Activated naive CD8-positive, alpha-beta T cell treated with anti-CD3 and anti-CD28 coated beads for 36 hours (primary cell): ENCODE results near the gene VPS37C. TPM values are rescaled to one million over a fixed set of nuclear protein-coding genes. Genes with fewer than 3 reads are reported as not detected.
A peak's percentile ranks its signal among the peaks of the same experiment; 100 is the strongest.

Experiments used
- DNase-seq: peaks from one replicate; pipeline ENCODE4 v3.0.0; 2021
- H3K27ac Mint-ChIP-seq: one replicate; pipeline ENCODE4 v1.8.0; 2022; ENCODE audit warnings: mild to moderate bottlenecking, moderate library complexity, mixed read lengths
- H3K27me3 Mint-ChIP-seq: one replicate; pipeline ENCODE4 v1.8.0; 2022; ENCODE audit warnings: mild to moderate bottlenecking, mixed read lengths
- H3K36me3 Mint-ChIP-seq: one replicate; pipeline ENCODE4 v1.8.0; 2021; ENCODE audit warnings: mild to moderate bottlenecking, mixed read lengths
- H3K4me1 Mint-ChIP-seq: one replicate; pipeline ENCODE4 v1.8.0; 2021; ENCODE audit warnings: mixed read lengths
- H3K4me3 Mint-ChIP-seq: one replicate; pipeline ENCODE4 v1.8.0; 2022; ENCODE audit warnings: mild to moderate bottlenecking, moderate library complexity, mixed read lengths
- H3K9me3 Mint-ChIP-seq: one replicate; pipeline ENCODE4 v1.8.0; 2022; ENCODE audit warnings: mixed read lengths
- total RNA-seq, 2 experiments: library from RNA; stranded (reverse); gene quantifications; one replicate each; pipeline ENCODE4 v1.2.3, GENCODE V29; 2021

VPS37C gene
- total RNA-seq, 2 experiments from 2014 or later, result 8.1 to 8.8 TPM

- Mint-ChIP-seq H3K27me3 (no peaks in the 10 kb centered on the region), H3K4me1 (peaks cover 50% of the 10 kb centered on the region), H3K36me3 (peaks cover 65% of the 10 kb centered on the region), H3K4me3 (no peak overlapping the region), H3K9me3 (no peaks in the 10 kb centered on the region), H3K27ac (no peak overlapping the region)
- DNase-seq, result no peak
These were observed 38.5 kb downstream of the VPS37C start for GRCh38 chr11:61122761-61123160.

- Mint-ChIP-seq H3K9me3 (no peaks in the 10 kb centered on the region), H3K4me3 (no peak overlapping the region), H3K36me3 (peaks cover 65% of the 10 kb centered on the region), H3K27ac (peak overlapping the region; percentile 9), H3K4me1 (peaks cover 52% of the 10 kb centered on the region), H3K27me3 (no peaks in the 10 kb centered on the region)
- no peak for DNase-seq
These were observed 39.3 kb downstream of the VPS37C start for GRCh38 chr11:61121917-61122316.

DNA sequence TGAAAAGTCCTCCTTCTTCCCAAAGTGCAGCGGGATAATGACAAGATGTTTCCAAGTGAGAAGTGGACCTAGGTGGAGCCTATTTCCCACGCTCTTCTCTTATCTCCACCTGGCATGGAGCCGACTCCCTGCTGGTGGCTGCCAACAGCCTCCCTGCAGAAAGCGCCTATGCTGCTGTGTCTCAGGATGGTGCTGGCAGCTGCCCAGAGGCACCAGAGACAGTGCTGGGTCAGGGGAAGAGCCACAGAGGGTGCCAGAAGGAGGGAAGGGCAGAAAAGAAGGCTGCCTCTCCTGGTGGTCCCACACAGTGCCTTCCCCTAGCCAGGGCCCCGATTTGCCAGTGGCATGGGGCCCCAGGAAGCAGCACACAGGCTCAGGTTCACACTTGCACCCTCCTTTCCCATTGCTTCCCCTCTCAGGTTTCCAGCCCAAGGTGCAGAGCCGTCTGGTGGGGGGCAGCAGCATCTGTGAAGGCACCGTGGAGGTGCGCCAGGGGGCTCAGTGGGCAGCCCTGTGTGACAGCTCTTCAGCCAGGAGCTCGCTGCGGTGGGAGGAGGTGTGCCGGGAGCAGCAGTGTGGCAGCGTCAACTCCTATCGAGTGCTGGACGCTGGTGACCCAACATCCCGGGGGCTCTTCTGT, 39.9 kb downstream of the VPS37C start:
- Mint-ChIP-seq H3K27ac (peak overlapping the region; percentile 89), H3K4me1 (peaks cover 58% of the 10 kb centered on the region), H3K36me3 (peaks cover 65% of the 10 kb centered on the region), H3K4me3 (no peak overlapping the region), H3K9me3 (peaks cover 5% of the 10 kb centered on the region), H3K27me3 (peaks cover 6% of the 10 kb centered on the region)
- no peak for DNase-seq

GRCh38 chr11:61120706-61121191, 40.5 kb downstream of the VPS37C start:
- Mint-ChIP-seq H3K4me3 (peak overlapping the region; percentile 72), H3K36me3 (peaks cover 67% of the 10 kb centered on the region), H3K27ac (peak overlapping the region; percentile 89), H3K4me1 (peaks cover 64% of the 10 kb centered on the region), H3K9me3 (peaks cover 5% of the 10 kb centered on the region), H3K27me3 (peaks cover 6% of the 10 kb centered on the region)
- peak; percentile 48 for DNase-seq

DNA sequence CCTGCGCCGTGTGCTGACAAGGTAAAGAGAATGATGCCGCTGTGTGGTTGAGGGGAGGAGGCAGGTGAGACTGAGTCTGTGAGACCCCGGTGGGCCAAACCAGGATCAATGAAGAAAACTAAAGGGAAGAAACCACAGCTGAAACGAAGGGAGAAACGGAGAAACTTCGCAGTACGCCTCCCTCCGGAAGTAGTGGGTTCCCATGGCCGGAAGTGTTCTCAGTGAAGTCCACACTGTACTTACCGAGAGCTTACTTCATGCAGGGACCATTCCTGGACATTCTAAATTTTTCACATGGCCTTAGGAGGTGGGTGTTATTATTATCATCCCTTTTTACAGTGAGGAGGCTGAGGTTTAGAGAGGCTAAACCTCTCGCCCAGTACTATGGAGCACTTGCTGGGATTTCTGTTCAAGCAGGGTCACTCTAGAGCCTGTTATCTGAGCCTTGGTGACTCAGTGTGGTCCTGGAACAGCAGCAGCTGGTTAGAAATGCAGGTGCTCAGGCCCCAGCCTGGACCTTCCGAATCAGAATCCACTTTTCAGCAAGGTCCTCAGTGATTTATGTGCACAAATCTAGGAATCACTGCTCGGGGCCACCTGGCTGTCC, 41.0 kb downstream of the VPS37C start:
- H3K27me3 Mint-ChIP-seq, result peaks cover 6% of the 10 kb centered on the region
- peaks cover 71% of the 10 kb centered on the region for H3K36me3 Mint-ChIP-seq
- peaks cover 70% of the 10 kb centered on the region for H3K4me1 Mint-ChIP-seq
- peak overlapping the region; percentile 72 for H3K4me3 Mint-ChIP-seq
- H3K27ac Mint-ChIP-seq, result peak overlapping the region; percentile 89
- peaks cover 5% of the 10 kb centered on the region for H3K9me3 Mint-ChIP-seq
- DNase-seq, result no peak

DNA sequence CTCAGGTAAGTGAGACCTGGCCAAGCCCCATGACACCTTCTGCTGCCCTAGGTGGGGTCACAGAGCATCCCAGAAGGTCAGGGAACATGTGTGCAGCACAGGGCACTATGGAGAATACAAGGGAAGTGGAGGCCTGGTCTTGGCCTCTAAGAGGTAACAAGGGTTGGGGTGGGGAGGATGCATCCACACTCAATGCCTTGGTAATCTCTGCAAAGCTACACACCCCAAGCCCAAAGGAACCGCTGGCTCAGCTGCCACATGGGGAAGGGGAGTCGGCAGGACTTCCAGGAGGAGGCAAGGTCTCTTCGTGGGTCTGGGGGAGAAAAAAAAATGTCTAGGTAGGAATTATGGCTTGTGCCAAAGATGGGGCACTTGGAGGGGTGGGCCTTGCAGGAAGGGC, 41.7 kb downstream of the VPS37C start:
- peaks cover 77% of the 10 kb centered on the region for H3K36me3 Mint-ChIP-seq
- no peak for DNase-seq
- H3K4me3 Mint-ChIP-seq, result peak overlapping the region; percentile 72
- peaks cover 6% of the 10 kb centered on the region for H3K27me3 Mint-ChIP-seq
- H3K4me1 Mint-ChIP-seq, result peaks cover 76% of the 10 kb centered on the region
- peaks cover 5% of the 10 kb centered on the region for H3K9me3 Mint-ChIP-seq
- H3K27ac Mint-ChIP-seq, result peak overlapping the region; percentile 89

GRCh38 chr11:61119055-61119454, 42.2 kb downstream of the VPS37C start:
- peaks cover 76% of the 10 kb centered on the region for H3K36me3 Mint-ChIP-seq
- DNase-seq, result no peak
- peaks cover 6% of the 10 kb centered on the region for H3K27me3 Mint-ChIP-seq
- H3K4me1 Mint-ChIP-seq, result peaks cover 76% of the 10 kb centered on the region
- peaks cover 5% of the 10 kb centered on the region for H3K9me3 Mint-ChIP-seq
- peak overlapping the region; percentile 89 for H3K27ac Mint-ChIP-seq
- peak overlapping the region; percentile 72 for H3K4me3 Mint-ChIP-seq

- Mint-ChIP-seq H3K27me3 (peaks cover 6% of the 10 kb centered on the region), H3K36me3 (peaks cover 79% of the 10 kb centered on the region), H3K4me1 (peaks cover 78% of the 10 kb centered on the region), H3K27ac (peak overlapping the region; percentile 89), H3K4me3 (peak overlapping the region; percentile 72), H3K9me3 (peaks cover 5% of the 10 kb centered on the region)
- DNase-seq, result no peak
These were observed 42.8 kb downstream of the VPS37C start for GRCh38 chr11:61118406-61118805.

DNA sequence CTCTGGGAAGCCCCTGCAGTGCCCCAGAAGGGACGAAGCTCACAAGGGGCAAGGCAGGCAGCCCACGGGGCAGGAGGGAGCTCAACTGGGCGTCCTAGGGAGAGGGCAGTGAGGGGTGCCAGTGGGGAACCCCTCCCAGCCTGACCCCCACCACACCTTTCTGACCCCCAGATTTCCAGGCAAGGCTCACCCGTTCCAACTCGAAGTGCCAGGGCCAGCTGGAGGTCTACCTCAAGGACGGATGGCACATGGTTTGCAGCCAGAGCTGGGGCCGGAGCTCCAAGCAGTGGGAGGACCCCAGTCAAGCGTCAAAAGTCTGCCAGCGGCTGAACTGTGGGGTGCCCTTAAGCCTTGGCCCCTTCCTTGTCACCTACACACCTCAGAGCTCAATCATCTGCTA, 43.2 kb downstream of the VPS37C start:
- Mint-ChIP-seq H3K27me3 (peaks cover 6% of the 10 kb centered on the region), H3K4me1 (peaks cover 78% of the 10 kb centered on the region), H3K4me3 (no peak overlapping the region), H3K36me3 (peaks cover 79% of the 10 kb centered on the region), H3K27ac (peak overlapping the region; percentile 42), H3K9me3 (peaks cover 5% of the 10 kb centered on the region)
- no peak for DNase-seq

- H3K27ac Mint-ChIP-seq, result peak overlapping the region; percentile 99
- H3K9me3 Mint-ChIP-seq, result peaks cover 5% of the 10 kb centered on the region
- no peak overlapping the region for H3K4me3 Mint-ChIP-seq
- peaks cover 6% of the 10 kb centered on the region for H3K27me3 Mint-ChIP-seq
- H3K4me1 Mint-ChIP-seq, result peaks cover 87% of the 10 kb centered on the region
- peaks cover 80% of the 10 kb centered on the region for H3K36me3 Mint-ChIP-seq
- DNase-seq, result no peak
These were observed 44.1 kb downstream of the VPS37C start for GRCh38 chr11:61117168-61117520.

- peaks cover 6% of the 10 kb centered on the region for H3K27me3 Mint-ChIP-seq
- H3K27ac Mint-ChIP-seq, result peak overlapping the region; percentile 99
- peak overlapping the region; percentile 16 for H3K4me3 Mint-ChIP-seq
- DNase-seq, result no peak
- peaks cover 5% of the 10 kb centered on the region for H3K9me3 Mint-ChIP-seq
- peaks cover 87% of the 10 kb centered on the region for H3K4me1 Mint-ChIP-seq
- H3K36me3 Mint-ChIP-seq, result peaks cover 80% of the 10 kb centered on the region
These were observed 44.6 kb downstream of the VPS37C start for GRCh38 chr11:61116426-61117167.

DNA sequence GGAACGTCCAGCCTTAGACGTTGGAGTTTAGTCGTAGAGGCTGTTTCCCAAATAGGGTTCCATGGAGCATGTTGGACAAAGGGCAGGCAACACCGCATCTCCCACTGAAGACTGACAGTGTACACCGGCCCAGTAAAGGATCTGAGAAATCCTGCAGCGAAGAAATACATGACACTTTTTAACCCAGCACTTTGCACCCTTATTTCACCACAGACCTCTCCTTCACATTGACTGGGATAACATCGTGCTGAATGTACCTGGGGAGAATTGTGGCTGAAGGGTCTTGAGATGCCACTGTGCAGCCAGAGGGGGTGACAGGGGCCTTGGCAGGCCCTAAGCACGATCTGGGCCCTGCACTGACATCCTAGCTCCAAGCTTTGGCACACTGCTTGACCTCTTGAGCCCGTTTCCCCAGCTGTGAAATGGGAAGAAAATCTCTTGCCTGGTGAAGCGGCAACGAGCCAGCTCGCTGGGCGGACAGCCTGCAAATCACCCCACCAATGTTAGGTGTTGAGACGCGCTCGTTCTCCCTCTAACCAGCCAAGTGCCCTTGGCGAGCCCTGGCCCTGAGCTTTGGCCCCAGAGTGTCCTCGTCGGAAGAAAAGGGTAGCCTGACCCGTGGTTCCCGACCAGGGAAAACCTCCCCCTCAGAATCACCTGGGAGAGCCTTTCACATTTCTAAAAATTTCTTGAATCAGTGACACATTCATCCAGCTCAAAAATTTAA, 45.6 kb downstream of the VPS37C start:
- H3K4me3 Mint-ChIP-seq, result no peak overlapping the region
- peaks cover 5% of the 10 kb centered on the region for H3K9me3 Mint-ChIP-seq

GRCh38 chr11:61114913-61115312, 46.3 kb downstream of the VPS37C start:
- H3K4me3 Mint-ChIP-seq, result no peak overlapping the region
- no peak for DNase-seq
- H3K27me3 Mint-ChIP-seq, result peaks cover 6% of the 10 kb centered on the region
- H3K36me3 Mint-ChIP-seq, result peaks cover 85% of the 10 kb centered on the region
- H3K27ac Mint-ChIP-seq, result peak overlapping the region; percentile 99
- H3K9me3 Mint-ChIP-seq, result peaks cover 5% of the 10 kb centered on the region
- peaks cover 89% of the 10 kb centered on the region for H3K4me1 Mint-ChIP-seq

More for the DNA sequence above, 45.6 kb downstream of the VPS37C start:
- Mint-ChIP-seq H3K36me3 (peaks cover 82% of the 10 kb centered on the region), H3K27me3 (peaks cover 6% of the 10 kb centered on the region), H3K27ac (peak overlapping the region; percentile 99), H3K4me1 (peaks cover 89% of the 10 kb centered on the region)
- DNase-seq, result no peak

DNA sequence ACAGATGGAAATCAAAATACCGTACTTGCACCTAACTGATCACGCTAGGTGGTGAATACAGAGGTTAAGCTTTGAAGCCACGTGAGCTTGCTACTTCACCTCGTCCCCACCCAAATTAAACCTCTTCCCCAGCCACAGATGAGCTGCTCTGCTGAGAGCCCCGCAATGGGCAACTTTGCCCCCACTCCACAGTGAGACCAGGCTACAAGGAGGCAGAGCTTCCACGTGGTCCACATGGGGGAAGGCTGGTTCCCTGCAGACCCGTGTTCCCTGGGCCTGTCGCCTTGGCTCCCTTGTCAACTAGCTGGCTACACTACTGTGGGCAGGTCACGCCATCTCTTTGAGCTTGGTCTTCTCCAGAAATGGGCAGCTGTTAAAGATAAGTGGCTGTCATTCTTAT, 48.0 kb downstream of the VPS37C start:
- Mint-ChIP-seq H3K4me1 (peaks cover 90% of the 10 kb centered on the region), H3K27me3 (peaks cover 6% of the 10 kb centered on the region), H3K27ac (peak overlapping the region; percentile 99), H3K9me3 (peaks cover 5% of the 10 kb centered on the region), H3K36me3 (peaks cover 78% of the 10 kb centered on the region), H3K4me3 (peak overlapping the region; percentile 73)
- DNase-seq, result no peak

DNA sequence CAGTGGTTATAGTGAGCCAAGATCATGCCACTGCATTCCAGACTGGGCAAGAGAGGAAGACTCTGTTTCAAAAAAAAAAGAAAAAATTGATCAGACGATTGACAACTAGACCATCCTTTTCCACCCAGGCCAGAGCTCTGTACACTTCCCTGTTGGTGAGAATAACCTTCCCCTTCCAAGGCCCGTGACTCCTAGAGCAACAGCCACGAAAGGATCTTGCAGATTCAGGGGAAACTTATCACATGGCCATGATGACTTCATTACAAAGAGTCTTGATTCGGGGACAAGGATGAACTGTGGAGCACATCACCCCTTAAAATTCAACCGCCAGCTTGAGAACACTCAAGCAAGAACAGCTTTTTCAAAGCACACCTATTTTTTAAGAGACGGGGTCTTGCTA, 48.7 kb downstream of the VPS37C start:
- Mint-ChIP-seq H3K27me3 (peaks cover 6% of the 10 kb centered on the region), H3K36me3 (peaks cover 82% of the 10 kb centered on the region), H3K9me3 (peaks cover 5% of the 10 kb centered on the region), H3K27ac (peak overlapping the region; percentile 99), H3K4me3 (peak overlapping the region; percentile 73), H3K4me1 (peaks cover 93% of the 10 kb centered on the region)
- DNase-seq, result no peak
